A549 treated with RU486 at 1 μM for 4 hours (cell line): Measurements from ENCODE around the gene FAM228A. TPM values are rescaled to one million over a fixed set of nuclear protein-coding genes. Genes with fewer than 3 reads are reported as not detected.

Experiments
- total RNA-seq: library from RNA; stranded (reverse); fragments of 200-300 nt; extraction: Qiagen RNA extraction; gene quantifications from 5 replicates; pipeline ENCODE4 v1.2.3, GENCODE V29; 2022; ENCODE audit warnings: low read depth

Gene FAM228A
- total RNA-seq = not detected in 5 replicates

GRCh38 chr2:24174851-24175277 lies at the start of gene FAM228A:
Gene FAM228A (plus strand): TSS chr2:24175053. CDS start chr2:24175481, 428 bp downstream.

Other genes starting within 250 kb of the FAM228A start
- 5.4 to 7.5 TPM (median 7.2 TPM) in 5 replicates for gene ATAD2B, start 247.9 kb upstream of the FAM228A start, total RNA-seq
- 12.9 to 21.8 TPM (median 20.4 TPM) in 5 replicates for gene UBXN2A, start 234.6 kb upstream of the FAM228A start, total RNA-seq
- 0.28 to 0.56 TPM (median 0.36 TPM) in 5 replicates for gene MFSD2B, start 165.0 kb upstream of the FAM228A start, total RNA-seq
- gene WDCP, start 127.7 kb upstream of the FAM228A start, total RNA-seq = 11.4 to 13.3 TPM (median 12.1 TPM) in 5 replicates
- gene FKBP1B, start 125.3 kb upstream of the FAM228A start, total RNA-seq = 8.3 to 11.7 TPM (median 9.3 TPM) in 5 replicates
- gene SF3B6, start 98.7 kb upstream of the FAM228A start, total RNA-seq = 159 to 233 TPM (median 180 TPM) in 5 replicates
- gene TP53I3, start 90.2 kb upstream of the FAM228A start, total RNA-seq = 158 to 200 TPM (median 179 TPM) in 5 replicates
- 0.67 to 1.5 TPM (median 1.4 TPM) in 5 replicates for gene PFN4, start 51.7 kb upstream of the FAM228A start, total RNA-seq
- gene FAM228B, start 51.6 kb upstream of the FAM228A start, total RNA-seq = 1.7 to 2.6 TPM (median 2.1 TPM) in 5 replicates
- gene ITSN2, start 185.5 kb downstream of the FAM228A start, total RNA-seq = 13.8 to 23.6 TPM (median 20.6 TPM) in 5 replicates